ENCODE data around the gene NDST1. TPM values are rescaled to one million over a fixed set of nuclear protein-coding genes. Genes with fewer than 3 reads are reported as not detected.

NDST1 gene
- total RNA-seq, 1 donor = 104 TPM

GRCh38 chr5:150593593-150593992 is 85.7 kb downstream of the NDST1 start:
- Histone ChIP-seq H3K27ac (ENCODE audit: low read depth, low read length) (no peak overlapping the region), H3K4me3 (ENCODE audit: insufficient read depth, low read length) (no peak overlapping the region), H3K27me3 (ENCODE audit: insufficient read depth, low read length) (no peaks in the 10 kb centered on the region), H3K9me3 (ENCODE audit: low read depth, low read length) (no peaks in the 10 kb centered on the region), H3K4me1 (ENCODE audit: insufficient read depth, low read length) (peaks cover 22% of the 10 kb centered on the region), H3K36me3 (ENCODE audit: insufficient read depth, low read length) (no peaks in the 10 kb centered on the region), H4K20me1 (ENCODE audit: insufficient read depth, low read length) (no peaks in the 10 kb centered on the region), H3K4me2 (ENCODE audit: insufficient read depth, low read length) (no peak overlapping the region), H3K79me2 (ENCODE audit: insufficient read depth, low read length) (no peaks in the 10 kb centered on the region), H2AFZ (ENCODE audit: low read length) (no peak overlapping the region)
- TF ChIP-seq, protein P1, sequence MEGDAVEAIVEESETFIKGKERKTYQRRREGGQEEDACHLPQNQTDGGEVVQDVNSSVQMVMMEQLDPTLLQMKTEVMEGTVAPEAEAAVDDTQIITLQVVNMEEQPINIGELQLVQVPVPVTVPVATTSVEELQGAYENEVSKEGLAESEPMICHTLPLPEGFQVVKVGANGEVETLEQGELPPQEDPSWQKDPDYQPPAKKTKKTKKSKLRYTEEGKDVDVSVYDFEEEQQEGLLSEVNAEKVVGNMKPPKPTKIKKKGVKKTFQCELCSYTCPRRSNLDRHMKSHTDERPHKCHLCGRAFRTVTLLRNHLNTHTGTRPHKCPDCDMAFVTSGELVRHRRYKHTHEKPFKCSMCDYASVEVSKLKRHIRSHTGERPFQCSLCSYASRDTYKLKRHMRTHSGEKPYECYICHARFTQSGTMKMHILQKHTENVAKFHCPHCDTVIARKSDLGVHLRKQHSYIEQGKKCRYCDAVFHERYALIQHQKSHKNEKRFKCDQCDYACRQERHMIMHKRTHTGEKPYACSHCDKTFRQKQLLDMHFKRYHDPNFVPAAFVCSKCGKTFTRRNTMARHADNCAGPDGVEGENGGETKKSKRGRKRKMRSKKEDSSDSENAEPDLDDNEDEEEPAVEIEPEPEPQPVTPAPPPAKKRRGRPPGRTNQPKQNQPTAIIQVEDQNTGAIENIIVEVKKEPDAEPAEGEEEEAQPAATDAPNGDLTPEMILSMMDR (IDR thresholded peaks at IDR 0.05; ENCODE audit: extremely low read depth, low read depth, low read length) = no peak
- DNase-seq (ENCODE audit: insufficient read length, low spot score, missing footprints) = peak; percentile 57

DNA sequence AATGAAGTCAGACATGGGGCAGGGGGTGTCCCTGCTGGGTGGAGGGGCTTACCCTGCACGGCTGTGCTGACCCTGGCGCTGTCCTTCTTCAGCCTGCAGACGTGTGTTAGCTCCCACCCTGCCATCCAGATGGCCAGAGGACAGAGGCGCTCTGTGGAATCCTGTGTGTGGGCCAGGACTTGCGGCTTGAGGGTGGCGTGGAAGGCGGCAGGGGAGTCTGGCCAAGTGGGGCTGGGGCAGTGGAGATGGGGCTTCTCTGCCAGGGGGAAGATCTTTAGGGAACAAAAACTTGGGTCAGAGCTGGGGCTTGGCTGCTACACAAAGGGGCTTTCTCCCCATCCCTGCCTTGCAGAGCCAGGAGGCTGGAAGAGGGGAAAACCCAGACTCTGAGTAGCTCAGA is 86.1 kb downstream of the NDST1 start:
- Histone ChIP-seq H4K20me1 (ENCODE audit: insufficient read depth, low read length) (no peaks in the 10 kb centered on the region), H3K4me3 (ENCODE audit: insufficient read depth, low read length) (no peak overlapping the region), H3K36me3 (ENCODE audit: insufficient read depth, low read length) (no peaks in the 10 kb centered on the region), H3K27ac (ENCODE audit: low read depth, low read length) (no peak overlapping the region), H3K27me3 (ENCODE audit: insufficient read depth, low read length) (no peaks in the 10 kb centered on the region), H2AFZ (ENCODE audit: low read length) (no peak overlapping the region), H3K4me2 (ENCODE audit: insufficient read depth, low read length) (no peak overlapping the region), H3K9me3 (ENCODE audit: low read depth, low read length) (no peaks in the 10 kb centered on the region), H3K79me2 (ENCODE audit: insufficient read depth, low read length) (no peaks in the 10 kb centered on the region), H3K4me1 (ENCODE audit: insufficient read depth, low read length) (peaks cover 20% of the 10 kb centered on the region)
- TF ChIP-seq, protein P1 (IDR thresholded peaks at IDR 0.05; ENCODE audit: extremely low read depth, low read depth, low read length) = no peak
- DNase-seq (ENCODE audit: insufficient read length, low spot score, missing footprints) = no peak

GRCh38 chr5:150595466-150596031 is 87.6 kb downstream of the NDST1 start:
- Histone ChIP-seq H3K27me3 (ENCODE audit: insufficient read depth, low read length) (no peaks in the 10 kb centered on the region), H3K4me3 (ENCODE audit: insufficient read depth, low read length) (no peak overlapping the region), H3K36me3 (ENCODE audit: insufficient read depth, low read length) (no peaks in the 10 kb centered on the region), H3K79me2 (ENCODE audit: insufficient read depth, low read length) (no peaks in the 10 kb centered on the region), H3K4me2 (ENCODE audit: insufficient read depth, low read length) (no peak overlapping the region), H3K4me1 (ENCODE audit: insufficient read depth, low read length) (peaks cover 9% of the 10 kb centered on the region), H3K9me3 (ENCODE audit: low read depth, low read length) (no peaks in the 10 kb centered on the region), H2AFZ (ENCODE audit: low read length) (no peak overlapping the region), H4K20me1 (ENCODE audit: insufficient read depth, low read length) (no peaks in the 10 kb centered on the region), H3K27ac (ENCODE audit: low read depth, low read length) (no peak overlapping the region)
- TF ChIP-seq, protein P1 (IDR thresholded peaks at IDR 0.05; ENCODE audit: extremely low read depth, low read depth, low read length) = no peak
- DNase-seq (ENCODE audit: insufficient read length, low spot score, missing footprints) = peak; percentile 66

DNA sequence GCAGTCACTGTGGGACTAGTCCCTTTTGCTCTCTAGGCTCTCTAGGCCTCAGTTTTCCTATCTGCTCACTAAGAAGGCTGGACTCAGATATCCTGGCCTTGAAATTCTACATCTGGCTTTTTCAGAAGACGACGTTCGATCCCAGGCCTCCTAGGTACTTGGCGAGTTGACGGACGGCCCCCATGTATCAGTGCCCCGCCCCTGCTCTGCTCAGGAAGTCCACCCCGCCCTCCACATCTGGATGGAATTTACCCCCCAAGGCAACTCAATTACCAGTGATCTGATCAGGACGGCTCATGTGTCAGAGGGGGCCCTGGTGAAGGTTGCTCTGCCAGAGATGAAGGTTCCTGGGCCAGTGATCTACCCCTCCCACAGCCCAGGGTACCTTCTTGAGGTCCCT is 88.4 kb downstream of the NDST1 start:
- Histone ChIP-seq H3K27ac (ENCODE audit: low read depth, low read length) (no peak overlapping the region), H4K20me1 (ENCODE audit: insufficient read depth, low read length) (no peaks in the 10 kb centered on the region), H2AFZ (ENCODE audit: low read length) (no peak overlapping the region), H3K36me3 (ENCODE audit: insufficient read depth, low read length) (no peaks in the 10 kb centered on the region), H3K4me2 (ENCODE audit: insufficient read depth, low read length) (no peak overlapping the region), H3K9me3 (ENCODE audit: low read depth, low read length) (no peaks in the 10 kb centered on the region), H3K27me3 (ENCODE audit: insufficient read depth, low read length) (no peaks in the 10 kb centered on the region), H3K4me3 (ENCODE audit: insufficient read depth, low read length) (no peak overlapping the region), H3K4me1 (ENCODE audit: insufficient read depth, low read length) (peaks cover 3% of the 10 kb centered on the region), H3K79me2 (ENCODE audit: insufficient read depth, low read length) (no peaks in the 10 kb centered on the region)
- DNase-seq (ENCODE audit: insufficient read length, low spot score, missing footprints) = no peak
- TF ChIP-seq, protein P1 (IDR thresholded peaks at IDR 0.05; ENCODE audit: extremely low read depth, low read depth, low read length) = no peak

Data from osteoblast (primary cell).